DMS79 (cell line): Measurements from ENCODE around the gene METRNL.
"Not testable (repeated sequence)": the region's sequence is repeated elsewhere in the genome, so short reads cannot be mapped to it uniquely, and the experiment has no call there.

Source experiments
- DNase-seq: peaks from one replicate; lab custom pipeline; 2025; lab: John Stamatoyannopoulos, UW

The METRNL gene

DNA sequence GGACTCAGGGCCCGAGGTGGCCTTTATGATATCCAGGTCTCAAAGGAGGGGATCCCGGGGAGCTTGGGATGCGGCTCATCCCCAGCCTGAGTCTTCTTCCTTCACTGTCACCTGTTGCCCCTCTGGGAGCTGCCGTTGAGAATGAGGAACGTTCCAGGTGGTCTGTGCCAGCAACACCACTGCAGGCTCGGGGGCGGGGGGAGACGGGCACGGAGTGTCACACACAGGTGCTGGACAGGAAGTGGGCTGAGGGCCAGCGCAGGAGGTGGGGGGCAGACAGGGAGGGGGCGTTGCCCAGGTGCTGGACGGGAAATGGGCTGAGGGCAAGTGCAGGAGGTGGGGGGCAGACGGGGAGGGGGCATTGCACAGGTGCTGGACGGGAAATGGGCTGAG, 28.2 kb downstream of the METRNL start:
- DNase-seq, result no peak

DNA sequence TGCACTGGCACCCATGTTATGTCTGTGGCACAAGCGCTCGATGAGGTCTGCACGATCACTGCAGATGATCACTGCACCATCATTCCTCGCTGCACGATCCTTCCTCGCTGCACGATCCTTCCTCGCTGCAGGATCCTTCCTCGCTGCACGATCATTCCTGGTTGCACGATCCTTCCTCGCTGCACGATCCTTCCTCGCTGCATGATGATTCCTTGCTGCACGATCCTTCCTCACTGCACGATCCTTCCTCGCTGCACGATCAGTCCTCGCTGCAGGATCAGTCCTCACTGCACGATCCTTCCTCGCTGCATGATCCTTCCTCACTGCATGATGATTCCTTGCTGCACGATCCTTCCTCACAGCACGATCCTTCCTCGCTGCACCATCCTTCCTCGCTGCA, 29.3 kb downstream of the METRNL start:
- DNase-seq, result no peak

DNA sequence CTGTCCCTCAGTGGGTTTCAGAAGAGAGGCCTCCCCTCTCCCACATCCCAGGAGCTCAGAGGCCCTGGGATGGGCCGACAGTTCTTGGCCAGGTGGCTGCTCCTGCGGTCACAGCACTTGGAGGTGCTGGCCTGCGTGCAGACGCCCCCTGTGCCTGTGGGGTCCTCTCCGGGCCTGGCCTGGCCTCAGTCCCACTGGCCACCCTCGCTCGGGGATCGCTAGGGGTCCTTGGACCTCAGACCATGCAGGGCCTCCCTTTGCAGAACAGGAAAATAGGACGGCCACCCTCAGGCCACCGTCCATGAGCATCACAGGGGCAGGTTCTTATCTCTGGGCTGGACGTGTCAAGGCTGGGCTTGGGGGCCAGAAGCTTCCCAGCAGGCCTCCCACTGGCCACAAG, 30.0 kb downstream of the METRNL start:
- DNase-seq, result no peak

DNA sequence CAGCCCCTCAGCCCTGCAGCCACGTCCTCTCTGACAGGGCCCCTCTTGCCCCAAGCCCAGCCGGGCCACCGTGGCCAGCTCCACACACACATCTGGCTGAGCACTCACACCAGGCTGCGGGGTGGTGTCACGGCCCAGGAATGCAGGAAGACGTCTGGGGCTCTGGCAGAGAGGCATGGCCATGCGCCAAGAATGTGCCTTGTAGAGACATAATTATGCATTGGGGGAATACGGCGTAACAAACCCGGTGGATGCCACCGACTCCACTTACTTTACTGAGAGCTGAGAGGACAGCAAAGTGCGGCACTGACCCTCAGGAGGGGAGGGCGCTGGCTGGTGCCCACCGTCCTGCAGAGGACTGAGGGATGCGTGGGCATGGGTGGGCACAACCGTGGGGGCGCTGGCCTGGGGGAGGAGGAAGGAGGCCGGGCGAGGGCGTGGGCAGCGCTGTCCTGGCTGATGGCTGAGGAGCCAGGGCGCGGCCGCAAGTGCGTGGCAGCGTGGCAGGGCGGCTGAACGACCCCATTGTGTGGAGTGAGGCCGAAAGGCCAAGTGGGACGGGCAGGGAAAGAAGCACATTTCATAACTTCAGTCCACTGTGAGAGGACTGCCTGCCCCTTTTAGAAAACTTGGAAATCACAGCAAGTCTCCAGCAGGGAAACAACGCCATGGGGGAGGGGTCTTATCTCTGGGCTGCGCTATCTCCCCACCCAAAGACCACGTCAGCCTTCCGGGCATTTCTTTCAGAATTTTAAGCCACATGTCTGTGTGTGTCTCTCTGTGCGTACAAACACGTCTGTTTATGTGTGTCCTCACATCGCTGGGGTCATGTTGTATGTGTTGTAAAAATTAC, 30.6 kb downstream of the METRNL start:
- peak; percentile 58 for DNase-seq

DNA sequence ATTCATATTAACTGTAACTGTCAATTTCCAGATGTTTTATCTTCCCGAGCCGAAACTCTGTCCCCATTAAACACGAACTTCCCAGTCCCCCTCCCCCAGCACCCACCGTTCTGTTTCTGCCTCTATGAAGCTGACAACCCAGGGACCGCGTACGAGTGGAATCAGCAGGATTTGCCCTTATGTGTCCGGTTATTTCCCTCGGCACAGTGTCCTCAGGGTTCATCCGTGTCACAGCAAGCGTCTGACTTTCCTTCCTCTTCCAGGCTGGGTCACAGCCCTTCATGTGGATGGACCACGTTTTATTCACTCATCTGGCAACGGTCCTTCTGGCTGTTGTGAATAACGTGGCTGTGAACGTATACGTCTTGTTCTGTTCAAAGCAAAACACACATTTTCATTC, 31.3 kb downstream of the METRNL start:
- DNase-seq, result no peak

DNA sequence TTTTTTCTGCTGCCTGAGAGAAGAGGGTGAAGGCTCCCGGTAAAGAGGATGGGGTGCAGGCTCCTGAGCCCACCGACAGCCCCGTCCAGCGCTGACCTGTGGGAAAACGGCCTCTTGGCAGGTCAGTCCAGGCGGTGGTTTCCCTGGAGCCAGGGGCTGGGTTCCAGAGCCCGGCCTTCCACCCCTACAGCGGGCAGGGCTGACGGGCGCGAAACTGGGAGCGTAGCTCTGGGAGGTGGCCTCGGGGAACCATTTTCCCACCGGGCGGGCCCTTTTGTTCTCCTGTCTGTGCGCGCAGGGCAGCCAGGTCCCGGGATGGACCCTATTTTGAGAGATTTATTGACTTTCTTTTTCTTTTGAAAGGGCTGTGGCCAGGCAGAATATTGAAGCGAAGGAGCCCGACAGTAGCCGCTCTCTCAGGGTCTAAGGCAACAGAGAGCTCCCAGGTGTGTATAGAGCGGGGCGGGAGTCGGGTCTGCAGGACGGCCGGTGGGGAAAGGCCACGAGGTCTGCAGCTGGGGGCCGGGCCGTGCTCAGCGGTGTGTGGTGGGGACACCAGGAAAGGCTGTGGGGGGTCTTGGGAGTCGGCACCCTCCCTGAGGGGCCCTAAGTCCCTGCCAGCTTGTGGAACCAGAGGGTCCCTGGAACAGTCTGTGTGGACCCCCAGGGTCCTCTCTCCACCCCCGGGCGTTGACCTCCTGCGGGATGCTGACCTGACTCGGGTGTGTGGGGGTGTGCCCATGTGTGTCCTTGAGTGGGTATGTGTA, 32.3 kb downstream of the METRNL start:
- no peak for DNase-seq

DNA sequence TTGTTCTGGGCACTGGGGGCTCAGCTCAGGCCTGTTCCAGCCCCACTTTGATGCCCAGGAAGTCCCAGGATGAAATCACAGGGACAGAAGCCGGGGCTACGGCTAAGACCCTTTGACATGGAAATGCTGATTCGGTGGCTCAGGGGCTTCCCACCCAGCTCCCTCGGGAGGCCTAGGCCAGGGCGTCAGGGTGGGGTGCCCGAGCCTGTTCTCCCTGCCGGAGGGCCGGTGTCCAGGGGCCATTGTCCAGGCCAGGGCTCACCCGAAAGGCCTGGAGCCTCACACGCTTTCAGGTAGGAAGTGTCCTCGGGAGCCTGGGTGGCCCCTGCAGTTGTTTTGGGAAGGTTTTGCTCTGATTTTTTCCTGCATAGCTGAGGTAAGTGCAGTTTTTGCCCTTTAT, 34.0 kb downstream of the METRNL start:
- no peak for DNase-seq

DNA sequence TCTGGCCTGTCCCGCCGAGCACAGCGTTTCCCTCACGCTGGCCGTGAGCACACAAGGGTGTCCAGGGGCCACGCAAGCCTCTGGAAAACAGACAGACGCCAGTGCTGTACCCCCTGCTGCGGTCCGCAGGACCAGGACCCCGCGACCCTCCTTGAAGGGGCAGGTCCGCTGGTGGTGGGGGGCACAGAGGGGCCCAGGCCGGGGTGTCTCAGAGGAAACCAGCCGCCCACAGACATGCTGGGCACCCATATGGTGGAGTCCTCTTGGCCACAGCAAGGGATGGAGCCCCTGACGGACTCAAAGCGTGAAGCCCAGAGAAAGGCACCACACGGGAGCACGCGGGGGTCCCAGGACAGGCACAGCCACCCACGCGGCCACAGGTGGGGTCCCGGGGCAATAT, 34.4 kb downstream of the METRNL start:
- DNase-seq, result no peak

DNA sequence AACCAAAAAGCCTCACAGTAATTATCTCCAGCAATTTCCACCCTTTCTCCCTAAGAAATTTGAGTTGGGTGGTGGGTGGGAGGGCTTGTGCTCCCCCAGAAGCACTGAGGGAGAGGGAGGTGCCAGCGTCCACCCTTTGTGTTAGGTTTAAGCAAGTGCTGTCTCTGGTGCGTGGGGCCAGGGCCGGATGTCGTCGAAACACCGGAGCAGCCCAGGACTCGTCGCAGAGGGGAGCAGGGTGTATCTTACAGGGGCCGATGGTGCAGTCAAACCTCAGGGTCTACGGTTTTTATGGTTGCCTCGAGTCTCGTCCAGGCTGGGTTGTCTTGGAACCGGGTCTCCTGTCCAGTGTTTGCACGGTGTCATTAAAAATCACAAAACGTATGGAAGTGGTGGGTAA, 35.3 kb downstream of the METRNL start:
- DNase-seq, result no peak

DNA sequence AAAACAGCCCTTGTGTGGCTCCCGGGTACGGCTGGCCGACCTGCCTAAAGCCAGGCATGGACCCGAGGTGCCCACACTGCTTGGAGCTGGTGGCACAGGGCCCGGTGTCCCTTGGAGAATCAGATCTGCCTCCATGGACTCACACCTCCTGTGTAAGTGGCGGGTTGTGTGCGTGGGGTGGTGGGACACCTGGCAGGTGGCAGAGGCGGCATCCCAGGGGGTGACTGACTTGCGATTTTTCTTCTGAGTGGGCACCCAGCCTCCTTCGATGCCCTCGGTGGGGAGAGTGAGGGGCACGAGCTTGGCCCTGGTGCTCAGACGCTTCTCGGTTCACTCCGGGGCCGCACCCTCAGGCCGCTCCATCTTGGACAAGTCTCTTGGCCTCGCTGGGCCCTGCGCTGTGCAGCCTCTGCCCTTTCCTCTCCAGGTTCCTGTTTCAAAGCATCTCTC, 35.8 kb downstream of the METRNL start:
- DNase-seq, result no peak

DNA sequence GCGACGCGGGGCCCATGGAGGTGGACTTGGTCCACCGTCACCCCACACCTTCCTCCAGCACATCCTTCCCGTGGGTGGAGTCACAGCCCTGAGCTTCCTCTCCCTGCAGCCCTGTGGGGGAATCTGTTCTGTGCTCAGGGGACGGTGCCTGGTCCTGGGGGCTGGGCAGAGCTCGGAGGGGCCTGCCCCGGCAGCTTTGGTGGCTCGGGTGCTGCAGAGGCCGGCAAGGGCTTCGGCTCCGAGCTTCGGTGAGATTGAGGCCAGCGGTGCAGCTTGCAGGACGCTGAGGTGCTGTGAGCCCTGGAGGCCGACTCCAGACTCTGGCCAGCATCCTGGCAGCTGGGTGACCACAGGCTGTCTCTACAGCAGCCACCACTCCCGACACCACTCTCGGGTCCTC, 36.4 kb downstream of the METRNL start:
- no peak for DNase-seq

DNA sequence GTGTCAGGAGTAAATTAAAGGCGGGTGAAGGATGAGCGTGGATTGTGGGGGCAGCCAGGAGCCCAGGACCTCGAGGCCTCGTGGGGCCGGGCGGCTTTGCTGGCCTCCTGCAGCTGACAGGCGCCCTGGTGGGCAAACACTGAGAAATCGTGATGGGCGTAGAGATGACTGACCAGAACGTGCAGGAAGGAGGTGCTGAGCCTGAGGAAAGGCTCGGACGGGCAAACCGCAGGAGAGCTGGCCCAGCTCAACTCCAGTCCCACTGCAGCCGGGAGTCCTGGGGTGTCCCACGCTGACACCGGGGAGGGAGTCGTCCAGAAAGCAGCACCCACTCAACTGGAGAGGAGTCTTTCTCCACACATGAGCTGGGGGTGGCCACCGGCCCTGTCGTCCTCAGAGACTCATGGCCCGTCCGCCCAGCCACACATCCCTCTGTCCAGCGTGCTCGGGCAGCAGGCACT, 36.9 kb downstream of the METRNL start:
- no peak for DNase-seq

DNA sequence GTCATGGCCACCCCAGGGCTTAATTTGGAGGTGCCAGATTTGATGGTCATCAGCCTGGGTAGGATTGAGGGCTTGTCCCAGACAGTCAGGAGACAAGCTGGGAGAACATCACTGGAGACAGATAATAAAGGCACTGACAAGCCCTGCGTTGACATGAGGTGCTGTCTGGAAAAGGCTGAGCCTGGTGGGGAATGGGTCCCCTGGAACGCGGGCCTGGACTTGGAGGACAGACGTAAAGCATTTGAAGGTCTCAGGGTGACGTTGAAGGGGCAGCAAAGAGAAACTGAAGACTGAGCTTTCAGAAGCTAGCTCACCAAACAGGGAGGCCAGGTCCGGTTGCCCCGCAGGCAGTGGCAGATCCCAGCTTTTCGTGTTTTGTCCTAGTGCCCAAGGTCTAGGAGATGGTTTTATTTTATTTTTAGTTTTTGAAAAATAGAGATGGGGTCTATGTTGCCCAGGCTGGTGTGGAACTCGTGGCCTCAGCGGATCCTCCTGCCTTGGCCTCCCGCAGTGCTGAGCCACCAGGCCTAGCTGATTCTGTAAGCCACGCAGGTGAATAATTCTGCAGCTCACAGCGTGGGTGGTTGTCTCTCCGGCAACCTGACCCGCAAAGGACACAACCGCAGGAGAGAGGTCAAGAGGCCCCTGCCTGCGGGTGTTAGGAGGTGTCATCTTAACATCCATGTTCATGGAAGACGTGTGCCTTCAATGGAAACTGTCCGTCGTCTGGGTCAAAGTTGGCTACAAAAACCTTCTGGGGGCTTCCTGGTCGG, 37.6 kb downstream of the METRNL start:
- no peak for DNase-seq

DNA sequence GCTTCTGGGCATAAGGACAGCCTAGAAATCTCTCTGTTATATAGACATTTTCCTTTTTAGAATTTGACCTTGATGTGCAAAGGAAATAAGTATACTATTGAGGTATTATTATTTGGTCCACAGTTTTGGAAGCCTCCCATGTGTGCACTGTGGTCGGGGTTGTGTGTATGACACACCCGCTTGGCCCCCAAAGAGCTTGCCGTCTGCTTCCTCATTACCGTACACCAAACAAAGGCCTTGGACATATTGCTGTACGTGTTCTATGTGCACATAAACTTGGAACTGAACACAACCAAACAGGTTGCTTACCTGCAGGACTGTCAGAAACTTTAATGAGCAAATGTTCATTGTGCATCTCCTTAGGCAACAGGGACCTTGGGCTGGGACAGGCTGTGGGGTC, 38.2 kb downstream of the METRNL start:
- DNase-seq, result no peak

DNA sequence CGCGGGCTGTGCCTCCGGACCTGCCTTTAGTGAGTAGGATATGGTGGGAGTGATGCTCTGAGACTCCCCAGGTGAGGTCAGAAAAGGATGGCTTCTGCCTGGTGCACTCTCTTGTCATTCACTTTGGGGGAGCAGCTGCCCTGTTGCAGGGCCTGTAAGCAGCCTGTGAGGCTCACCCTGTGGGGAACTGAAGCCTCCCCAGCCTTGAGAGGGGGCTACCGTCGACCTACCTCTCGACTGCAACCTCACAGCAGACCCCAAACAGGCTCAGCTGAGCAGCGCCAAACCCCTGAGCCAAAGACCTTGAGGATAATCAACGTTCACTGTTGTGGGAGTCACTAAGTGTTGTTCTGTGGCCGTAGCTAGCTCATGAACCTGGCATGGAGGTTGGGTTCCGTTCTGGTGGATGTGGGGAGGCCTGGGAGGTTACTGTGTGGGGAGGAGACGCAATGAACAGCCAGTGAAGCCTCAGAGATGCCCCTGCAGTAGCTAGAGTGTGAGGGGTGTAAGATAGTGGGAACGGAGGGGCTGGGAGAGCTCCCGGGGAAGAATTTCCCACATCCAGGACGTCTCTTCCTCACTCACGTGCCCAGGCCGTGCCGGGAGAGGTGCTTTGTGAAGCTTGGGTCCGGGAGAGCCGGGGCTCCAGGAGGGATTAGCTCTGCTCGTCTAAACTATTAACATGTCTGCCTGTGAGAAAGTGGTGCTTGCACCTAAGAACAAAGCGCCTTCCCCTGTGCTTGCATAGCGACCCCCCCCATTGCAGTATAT, 38.8 kb downstream of the METRNL start:
- DNase-seq, result no peak

DNA sequence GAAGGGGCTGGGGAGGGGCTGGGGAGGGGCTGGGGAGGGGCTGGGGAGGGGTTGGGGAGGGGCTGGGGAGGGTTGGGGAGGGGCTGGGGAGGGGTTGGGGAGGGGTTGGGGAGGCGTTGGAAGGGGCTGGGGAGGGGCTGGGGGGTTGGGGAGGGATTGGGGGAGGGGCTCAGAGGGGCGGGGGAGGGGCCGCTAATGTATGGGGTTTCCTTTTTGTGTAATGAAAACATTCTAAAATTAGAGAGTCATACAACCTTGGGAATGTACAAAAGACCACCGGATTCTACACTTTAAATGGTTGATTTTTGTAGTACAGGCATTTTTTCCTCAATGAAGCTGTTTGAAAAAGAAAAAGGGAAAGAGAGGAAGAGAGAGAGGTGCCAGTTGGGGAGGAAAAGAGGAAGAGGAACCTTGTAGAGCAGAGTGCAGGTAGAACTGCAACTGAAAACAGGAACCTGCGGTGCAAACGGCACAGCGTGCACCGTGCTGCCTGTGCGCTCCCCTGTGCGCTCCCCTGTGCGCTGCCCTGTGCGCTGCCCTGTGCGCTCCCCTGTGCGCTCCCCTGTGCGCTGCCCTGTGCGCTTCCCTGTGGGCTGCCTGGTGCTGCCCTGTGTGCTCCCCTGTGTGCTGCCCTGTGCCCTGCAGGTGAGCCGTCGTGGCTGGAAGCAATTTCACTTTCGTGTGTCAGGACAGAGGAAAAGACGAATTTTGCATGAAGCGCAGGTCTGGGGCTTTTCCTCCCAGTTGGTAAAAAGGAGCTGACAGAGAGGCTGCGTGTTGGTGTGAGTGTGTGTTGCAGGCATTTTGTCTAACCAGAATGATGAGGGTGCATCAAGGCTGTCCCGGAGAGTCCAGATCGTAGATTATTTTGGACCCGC, 40.8 kb downstream of the METRNL start:
- no peak for DNase-seq

DNA sequence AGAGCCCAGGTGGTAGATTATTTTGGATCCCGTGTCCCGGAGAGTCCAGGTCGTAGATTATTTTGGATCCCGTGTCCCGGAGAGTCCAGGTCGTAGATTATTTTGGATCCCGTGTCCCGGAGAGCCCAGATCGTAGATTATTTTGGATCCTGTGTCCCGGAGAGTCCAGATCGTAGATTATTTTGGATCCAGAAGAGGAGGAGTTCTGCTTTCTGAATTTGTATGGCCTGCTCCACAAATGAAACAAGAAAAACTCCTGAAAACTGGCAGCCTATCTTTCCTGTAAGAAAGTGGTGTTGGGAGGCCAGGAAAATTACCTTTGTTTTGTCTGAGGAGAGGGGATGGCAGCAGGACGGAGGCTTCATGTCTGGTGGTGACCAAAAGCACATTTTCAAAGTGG, 42.1 kb downstream of the METRNL start:
- not testable (repeated sequence) for DNase-seq

DNA sequence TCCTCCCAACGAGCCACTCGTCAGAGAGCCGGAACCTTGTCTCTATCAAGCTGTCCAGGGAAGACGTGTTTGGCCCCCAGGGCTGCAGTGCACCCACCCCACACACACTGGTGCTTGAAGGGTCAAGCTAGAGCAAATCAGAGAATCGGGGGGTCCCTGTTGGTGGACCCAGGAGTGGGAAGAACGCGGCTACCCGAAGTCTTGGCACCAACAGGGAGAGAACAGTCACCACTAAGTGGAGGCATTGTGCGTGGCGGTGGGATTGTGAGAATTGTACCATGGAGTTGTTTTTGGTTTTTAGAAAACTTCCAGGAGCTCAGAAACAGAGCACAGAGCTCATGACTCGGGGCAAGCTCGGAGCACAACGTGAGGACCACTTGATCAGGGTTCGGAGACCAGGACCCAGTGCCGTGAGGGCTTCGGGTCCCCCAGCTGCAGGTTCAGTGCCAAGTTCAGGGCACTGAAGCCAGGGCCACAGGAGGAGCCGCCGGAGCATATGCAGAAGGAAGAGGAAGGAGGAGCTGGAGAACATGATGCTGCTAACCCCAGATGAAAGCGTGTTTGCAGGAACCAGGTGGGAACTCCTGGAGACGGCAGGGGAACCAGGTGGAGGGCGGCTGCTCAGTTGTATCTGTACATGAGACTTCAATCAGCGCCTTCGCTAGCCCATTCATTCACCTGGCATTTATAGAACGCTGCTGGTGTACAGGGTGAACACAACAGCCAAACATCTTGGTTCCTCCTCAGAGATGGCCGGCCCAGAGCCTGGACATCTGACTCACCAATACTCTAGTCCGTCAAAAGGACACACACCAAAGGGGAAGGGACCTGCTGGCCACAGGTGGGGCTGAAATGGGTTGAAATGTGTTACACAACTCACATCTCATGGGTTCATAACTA, 42.8 kb downstream of the METRNL start:
- DNase-seq, result no peak

DNA sequence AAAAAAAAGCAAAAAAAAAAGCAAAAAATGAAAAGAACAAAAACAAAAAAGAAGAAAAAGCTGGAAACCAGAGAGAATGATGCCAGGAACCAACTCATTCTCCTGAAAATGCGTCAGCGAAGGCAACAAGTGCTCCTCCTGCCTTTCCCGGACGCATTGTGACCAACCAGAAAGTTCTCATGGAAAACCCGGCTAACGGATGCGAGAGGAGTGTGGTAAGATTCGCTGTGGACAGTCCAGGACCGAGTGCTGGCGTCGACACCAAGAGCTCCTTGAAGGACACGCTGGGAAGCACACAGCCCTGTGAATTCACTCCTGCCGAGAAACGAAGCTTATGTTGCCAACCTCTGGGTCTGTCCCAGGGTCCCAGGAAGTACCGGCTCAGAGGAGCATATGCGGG, 43.4 kb downstream of the METRNL start:
- no peak for DNase-seq
